Mesodermal cell (in vitro differentiated cells): ENCODE measurements around the gene PMP22.
A peak's percentile ranks its signal among the peaks of the same experiment; 100 is the strongest.

Experiments used
- H3K27ac ChIP-seq: 2 replicates; pipeline ENCODE4 v1.7.0; 2013; ENCODE audit warnings: mild to moderate bottlenecking, low read depth, low read length, moderate library complexity; ENCODE audit not compliant: severe bottlenecking
- H3K36me3 ChIP-seq: 2 replicates; pipeline ENCODE4 v1.7.1; 2013; ENCODE audit warnings: mild to moderate bottlenecking, low read length, moderate library complexity; ENCODE audit not compliant: control insufficient read depth, insufficient read depth
- H3K4me1 ChIP-seq: one replicate; pipeline ENCODE4 v1.7.1; 2013; ENCODE audit warnings: mild to moderate bottlenecking, low read length; ENCODE audit not compliant: insufficient read depth, control insufficient read depth, poor library complexity, severe bottlenecking
- H3K4me3 ChIP-seq: 2 replicates; pipeline ENCODE4 v1.7.0; 2013; ENCODE audit warnings: low read length, control low read depth, mild to moderate bottlenecking; ENCODE audit not compliant: insufficient read depth, poor library complexity, severe bottlenecking; ENCODE audit errors: extremely low read depth
- H3K9me3 ChIP-seq: 2 replicates; pipeline ENCODE4 v1.7.1; 2013; ENCODE audit warnings: mild to moderate bottlenecking, low read length, moderate library complexity; ENCODE audit not compliant: control insufficient read depth
- WGBS, 2 experiments: methylation state at CpG; one replicate each; pipeline ENCODE4 v1.1.5; 2013; ENCODE audit warnings: missing lambda C conversion rate in 2 of 2; ENCODE audit not compliant: insufficient coverage in 2 of 2; 5-methylcytosine and 5-hydroxymethylcytosine counted together

Gene PMP22

DNA sequence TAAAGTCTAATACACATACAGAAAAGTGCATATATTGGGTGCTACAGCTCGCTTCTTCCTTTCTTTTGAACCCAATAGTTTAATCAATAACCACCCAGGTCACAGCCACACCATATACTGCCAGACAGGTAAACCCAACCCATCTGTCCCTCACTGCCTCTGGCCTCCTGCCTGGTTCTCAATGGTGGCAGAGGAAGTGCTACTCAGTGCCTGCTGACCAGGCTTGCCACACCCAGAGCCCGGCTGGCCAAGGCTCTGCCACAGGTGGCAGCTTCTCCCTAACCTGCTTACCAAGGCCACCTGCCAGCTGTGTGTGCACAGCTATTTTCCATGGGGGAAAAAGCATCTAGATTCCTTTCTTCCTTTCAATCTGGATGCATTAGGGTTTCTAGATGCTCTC lies 584 bp downstream of the PMP22 start:
- Histone ChIP-seq H3K4me1 (peaks cover 9% of the 10 kb centered on the region), H3K27ac (no peak overlapping the region), H3K4me3 (no peak overlapping the region), H3K36me3 (peaks cover 8% of the 10 kb centered on the region), H3K9me3 (no peaks in the 10 kb centered on the region)
- WGBS, 2 experiments = 57 to 71% methylated on average over 1 to 2 of the region's 2 CpGs

GRCh38 chr17:15263680-15264079 lies 1.4 kb downstream of the PMP22 start:
- Histone ChIP-seq H3K27ac (no peak overlapping the region), H3K4me1 (peaks cover 13% of the 10 kb centered on the region), H3K36me3 (peaks cover 17% of the 10 kb centered on the region), H3K9me3 (no peaks in the 10 kb centered on the region), H3K4me3 (no peak overlapping the region)
- WGBS, 2 experiments = no CpG with 5 or more reads among the region's 3 CpGs

- Histone ChIP-seq H3K4me1 (peaks cover 18% of the 10 kb centered on the region), H3K27ac (peak overlapping the region; percentile 86), H3K9me3 (no peaks in the 10 kb centered on the region), H3K36me3 (peaks cover 21% of the 10 kb centered on the region), H3K4me3 (peak overlapping the region; percentile 79)
- WGBS, 2 experiments = 2 to 4% methylated on average over 5 to 8 of the region's 17 CpGs
These were observed 1.9 kb downstream of the PMP22 start for GRCh38 chr17:15263206-15263579.

GRCh38 chr17:15262291-15263205 lies 2.6 kb downstream of the PMP22 start:
- WGBS, 2 experiments = 1 to 3% methylated on average over 40 to 50 of the region's 60 CpGs
- no peaks in the 10 kb centered on the region for H3K9me3 ChIP-seq
- H3K27ac ChIP-seq = peak overlapping the region; percentile 86
- H3K36me3 ChIP-seq = peaks cover 28% of the 10 kb centered on the region
- peak overlapping the region; percentile 79 for H3K4me3 ChIP-seq
- H3K4me1 ChIP-seq = peaks cover 22% of the 10 kb centered on the region

DNA sequence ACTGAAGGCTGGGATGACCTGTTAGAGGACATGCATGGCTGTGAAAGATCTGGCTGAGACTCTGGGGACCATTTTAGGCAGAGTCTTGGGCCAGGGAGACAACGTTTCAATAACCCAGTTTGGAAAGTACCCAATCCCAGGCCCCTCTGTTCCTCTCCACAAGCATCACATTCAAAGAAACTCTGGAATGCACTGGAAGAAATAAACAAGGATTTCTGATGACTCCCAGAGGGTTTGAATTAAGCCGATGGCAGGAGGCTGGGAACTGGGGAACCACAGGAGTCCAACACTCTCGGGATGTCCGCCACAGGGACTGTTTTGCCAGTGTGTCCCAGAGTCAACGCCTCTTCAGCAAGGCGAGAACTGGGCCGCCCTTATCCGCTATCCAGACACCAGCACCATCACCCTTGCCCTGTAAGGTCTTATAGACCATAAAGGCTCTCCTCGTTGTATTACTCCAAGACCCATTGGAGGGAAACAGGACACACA lies 3.3 kb downstream of the PMP22 start:
- peaks cover 29% of the 10 kb centered on the region for H3K4me1 ChIP-seq
- peak overlapping the region; percentile 86 for H3K27ac ChIP-seq
- H3K4me3 ChIP-seq = peak overlapping the region; percentile 79
- H3K9me3 ChIP-seq = no peaks in the 10 kb centered on the region
- H3K36me3 ChIP-seq = peaks cover 35% of the 10 kb centered on the region
- WGBS, 2 experiments = 4 to 5% methylated on average over 7 to 8 of the region's 9 CpGs

DNA sequence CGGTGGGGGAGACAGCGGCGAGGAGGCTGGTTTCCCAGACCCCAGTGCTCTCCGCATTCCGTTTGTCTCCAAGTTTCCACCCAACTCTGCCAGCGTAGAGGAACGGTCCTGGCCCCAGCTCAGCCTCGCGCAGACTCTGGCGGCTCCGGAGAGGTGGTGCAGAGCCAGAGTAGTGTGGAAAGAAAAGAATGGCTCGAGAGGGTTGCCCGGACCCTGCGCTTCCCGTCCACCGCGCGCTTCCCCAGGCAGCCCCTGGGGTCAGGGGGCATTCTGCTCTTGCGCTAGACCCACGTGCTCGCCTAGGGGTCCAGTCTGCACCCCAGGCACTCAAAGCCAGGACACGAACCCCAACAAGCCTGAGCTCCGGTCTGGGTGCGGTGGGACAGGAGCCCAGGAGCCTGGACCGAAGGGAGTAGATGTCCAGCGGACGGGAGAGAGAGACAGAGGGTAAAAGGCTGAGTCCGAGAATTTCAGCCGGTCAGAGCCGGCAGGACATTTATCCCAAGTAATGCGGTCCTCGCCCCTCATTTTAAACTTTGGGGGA lies 3.8 kb downstream of the PMP22 start:
- Histone ChIP-seq H3K27ac (peak overlapping the region; percentile 76), H3K4me3 (peak overlapping the region; percentile 79), H3K9me3 (no peaks in the 10 kb centered on the region), H3K36me3 (peaks cover 40% of the 10 kb centered on the region), H3K4me1 (peaks cover 34% of the 10 kb centered on the region)
- WGBS, 2 experiments = 2 to 5% methylated on average over 18 to 23 of the region's 32 CpGs

DNA sequence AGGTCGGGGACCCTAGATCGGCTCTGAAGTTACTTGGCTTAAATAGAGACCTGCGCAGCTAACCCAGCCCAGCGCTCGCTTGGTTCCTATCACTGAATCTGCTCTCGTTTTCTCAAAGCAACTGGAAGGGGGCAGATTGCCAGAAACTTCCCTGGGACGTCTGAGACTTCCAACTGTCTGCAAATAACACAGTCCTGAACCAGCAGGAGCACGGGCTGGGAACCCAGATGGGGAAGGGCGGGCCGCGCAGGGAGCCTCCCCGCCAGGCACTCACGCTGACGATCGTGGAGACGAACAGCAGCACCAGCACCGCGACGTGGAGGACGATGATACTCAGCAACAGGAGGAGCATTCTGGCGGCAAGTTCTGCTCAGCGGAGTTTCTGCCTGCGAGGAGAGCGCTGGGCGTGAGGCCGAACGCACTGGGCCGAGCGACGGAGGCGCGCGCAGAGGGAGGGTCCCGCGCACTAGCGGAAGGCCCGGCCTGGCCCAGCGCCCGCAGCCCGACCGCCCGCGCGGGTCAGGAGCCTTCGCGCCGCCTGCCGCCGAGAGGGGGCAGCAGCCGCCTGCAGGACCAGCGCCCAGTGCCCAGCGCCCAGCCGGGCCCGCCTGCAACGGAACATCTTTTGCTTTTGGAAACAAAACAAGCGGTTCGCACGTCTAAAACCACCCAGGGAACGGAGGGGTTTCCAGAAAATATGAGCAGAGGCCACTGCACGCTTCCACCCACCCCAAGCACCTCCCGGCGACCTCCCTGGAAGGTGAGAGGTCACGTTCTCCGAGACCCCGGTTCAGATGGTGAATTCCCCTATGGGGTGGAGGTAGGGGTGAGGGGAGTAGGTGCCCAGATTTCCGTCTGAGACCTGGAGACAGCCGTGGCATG lies 4.5 kb downstream of the PMP22 start:
- H3K36me3 ChIP-seq = peaks cover 47% of the 10 kb centered on the region

DNA sequence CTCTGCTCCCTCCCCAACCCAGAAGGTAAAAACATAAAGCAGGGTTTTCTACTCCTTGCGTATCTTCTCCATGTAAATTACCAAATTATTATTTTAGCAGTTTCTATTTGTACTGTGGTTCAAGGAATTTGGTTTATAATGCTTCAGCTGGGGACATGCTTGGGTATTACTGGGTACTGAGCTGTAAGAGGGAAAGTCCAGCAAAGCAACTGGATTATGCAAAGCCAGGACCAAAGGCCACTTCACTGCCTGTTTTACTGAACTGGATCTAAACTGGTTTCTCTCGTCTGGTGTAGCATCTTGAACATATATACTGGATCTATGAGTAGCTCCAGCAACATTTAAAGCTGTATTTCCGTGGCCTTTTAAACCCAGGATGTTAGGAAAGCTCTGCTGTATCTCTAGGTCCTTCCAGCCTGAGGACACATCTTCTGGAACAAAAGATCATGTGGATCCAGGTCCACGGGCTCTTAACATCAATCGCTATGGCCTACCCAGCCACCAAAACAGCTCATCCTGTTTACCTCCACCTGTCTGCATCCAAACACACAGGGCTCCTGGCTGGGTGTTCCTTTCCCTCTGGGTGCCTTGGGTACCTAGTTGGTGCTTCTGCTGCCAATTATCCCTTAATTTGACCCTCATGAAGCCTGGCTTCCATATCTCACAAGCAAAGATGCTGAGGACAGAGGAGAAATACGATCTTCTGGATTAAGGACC lies 7.2 kb downstream of the PMP22 start:
- 93 to 95% methylated on average over 4 to 5 of the region's 6 CpGs for WGBS, 2 experiments

More for the DNA sequence above, 4.5 kb downstream of the PMP22 start:
- H3K27ac ChIP-seq = peak overlapping the region; percentile 76
- 1% methylated on average over 36 to 62 of the region's 67 CpGs for WGBS, 2 experiments
- no peaks in the 10 kb centered on the region for H3K9me3 ChIP-seq
- H3K4me1 ChIP-seq = peaks cover 41% of the 10 kb centered on the region
- peak overlapping the region; percentile 79 for H3K4me3 ChIP-seq

GRCh38 chr17:15257258-15257788 lies 7.8 kb downstream of the PMP22 start:
- Histone ChIP-seq H3K4me3 (no peak overlapping the region), H3K27ac (no peak overlapping the region), H3K36me3 (peaks cover 79% of the 10 kb centered on the region), H3K9me3 (no peaks in the 10 kb centered on the region), H3K4me1 (peaks cover 50% of the 10 kb centered on the region)
- WGBS, 2 experiments = 13 to 17% methylated on average over 16 to 17 of the region's 17 CpGs

More for the DNA sequence above, 7.2 kb downstream of the PMP22 start:
- peaks cover 50% of the 10 kb centered on the region for H3K4me1 ChIP-seq
- peaks cover 73% of the 10 kb centered on the region for H3K36me3 ChIP-seq
- no peak overlapping the region for H3K4me3 ChIP-seq
- H3K9me3 ChIP-seq = no peaks in the 10 kb centered on the region
- H3K27ac ChIP-seq = no peak overlapping the region

GRCh38 chr17:15256689-15257088 lies 8.4 kb downstream of the PMP22 start:
- Histone ChIP-seq H3K4me1 (peaks cover 50% of the 10 kb centered on the region), H3K36me3 (peaks cover 86% of the 10 kb centered on the region)
- 79 to 86% methylated on average over 5 to 6 of the region's 7 CpGs for WGBS, 2 experiments

More at GRCh38 chr17:15256689-15257088, 8.4 kb downstream of the PMP22 start:
- H3K27ac ChIP-seq = no peak overlapping the region
- H3K4me3 ChIP-seq = no peak overlapping the region
- no peaks in the 10 kb centered on the region for H3K9me3 ChIP-seq
